Effector memory CD8-positive, alpha-beta T cell (primary cell): ENCODE measurements around the gene SLC25A25.

Experiments
- ATAC-seq: fragments of 150-1000 bp; cut with Tn5 transposase; replicated peaks from 2 replicates; pipeline ENCODE4 v1.10.0; 2021; ENCODE audit warnings: mild to moderate bottlenecking, moderate library complexity
- DNase-seq, 3 experiments: peaks; one replicate each; pipeline ENCODE4 v3.0.0; 2021
- H3K27ac Mint-ChIP-seq, 2 donors: one replicate each; pipeline ENCODE4 v1.8.0; 2022; ENCODE audit warnings: mild to moderate bottlenecking in 2 of 2, mixed read lengths in 2 of 2, moderate library complexity in 2 of 2
- H3K27me3 Mint-ChIP-seq, 2 donors: one replicate each; pipeline ENCODE4 v1.8.0; 2022; ENCODE audit warnings: mixed read lengths in 2 of 2
- H3K36me3 Mint-ChIP-seq: one replicate; pipeline ENCODE4 v1.8.0; 2022; ENCODE audit warnings: mild to moderate bottlenecking, moderate library complexity, mixed read lengths; ENCODE audit not compliant: insufficient read depth
- H3K4me1 Mint-ChIP-seq, 2 donors: one replicate each; pipeline ENCODE4 v1.8.0; 2022; ENCODE audit warnings: low read depth in 2 of 2, mixed read lengths in 2 of 2
- H3K4me3 Mint-ChIP-seq, 2 donors: one replicate each; pipeline ENCODE4 v1.8.0; 2022; ENCODE audit warnings: mild to moderate bottlenecking in 2 of 2, mixed read lengths in 2 of 2, moderate library complexity in 2 of 2
- H3K9me3 Mint-ChIP-seq, 2 donors: one replicate each; pipeline ENCODE4 v1.8.0; 2022; ENCODE audit warnings: mixed read lengths in 2 of 2

SLC25A25 gene

DNA sequence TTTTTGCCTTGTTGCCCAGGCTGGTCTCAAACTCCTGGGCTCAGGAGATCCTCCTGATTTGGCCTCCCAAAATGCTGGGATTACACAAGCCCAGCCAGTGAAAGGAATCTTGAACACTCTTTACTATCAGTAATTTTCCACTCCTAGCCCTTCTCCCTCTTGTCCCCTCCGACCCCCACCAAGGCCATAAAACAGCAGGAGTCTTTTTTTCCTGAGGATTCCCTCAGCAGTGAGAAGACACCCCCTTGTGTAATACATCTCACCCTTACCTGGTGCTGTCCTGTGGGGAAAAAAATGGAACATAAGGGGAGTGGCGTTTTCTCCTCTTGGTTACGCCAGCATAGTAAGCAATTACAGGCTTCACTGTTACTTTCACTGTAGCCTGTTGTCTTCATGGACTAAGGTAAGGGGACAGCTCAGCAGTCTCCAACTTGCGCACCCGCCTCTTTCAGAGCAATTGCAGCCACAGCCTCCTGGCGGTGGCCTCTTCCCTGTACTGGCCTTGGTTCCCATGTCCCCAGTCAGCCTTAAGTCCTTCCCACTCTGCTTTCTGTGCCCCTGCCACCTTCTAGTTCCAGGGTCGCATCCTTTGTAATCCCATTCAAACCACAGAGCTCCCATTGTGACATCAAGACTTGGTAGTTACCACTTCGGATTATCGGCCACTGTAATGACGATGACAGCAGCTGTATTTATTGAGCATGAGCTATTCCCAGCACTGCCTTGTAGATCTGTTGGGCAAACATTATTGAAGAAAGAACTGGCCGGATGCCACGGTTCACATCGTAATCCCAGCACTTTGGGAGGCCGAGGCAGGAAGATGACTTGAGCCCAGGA, 10.9 kb upstream of the SLC25A25 start:
- H3K36me3 Mint-ChIP-seq: peaks cover 2% of the 10 kb centered on the region
- no peak overlapping the region for H3K4me3 Mint-ChIP-seq

DNA sequence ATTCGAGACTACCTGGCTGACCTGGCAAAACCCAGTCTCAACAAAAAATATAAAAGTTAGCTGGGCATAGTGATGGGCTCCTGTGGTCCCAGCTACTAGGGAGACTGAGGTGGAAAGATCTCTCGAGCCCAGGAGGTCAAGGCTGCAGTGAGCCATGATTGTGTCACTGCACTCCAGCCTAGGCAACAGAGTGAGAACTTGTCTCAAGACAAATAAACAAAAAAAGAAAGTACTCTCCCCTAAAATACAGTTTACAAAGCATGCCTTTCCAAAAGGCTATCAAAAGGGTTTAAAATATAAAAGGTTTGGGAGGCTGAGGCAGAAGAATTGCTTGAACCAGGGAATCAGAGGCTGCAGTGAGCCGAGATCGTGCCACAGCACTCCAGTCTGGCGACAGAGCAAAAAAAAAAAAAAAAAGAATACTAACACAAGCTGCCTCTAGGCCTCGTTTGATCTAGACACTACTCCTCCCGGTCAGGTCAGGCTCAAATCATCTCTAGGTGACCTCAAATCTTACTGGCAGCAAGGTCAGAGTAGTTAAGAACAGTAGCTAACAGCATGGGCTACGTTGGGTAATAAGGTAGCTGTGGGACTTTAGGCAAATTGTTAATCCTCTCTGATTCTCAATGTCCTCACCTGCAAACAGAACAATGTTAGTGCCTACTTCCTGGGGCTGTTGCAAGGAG, 10.2 kb upstream of the SLC25A25 start:
- Mint-ChIP-seq H3K9me3 (no peaks in the 10 kb centered on the region), H3K27ac (no peak overlapping the region), H3K27me3 (no peaks in the 10 kb centered on the region), H3K4me1 (peaks cover 6 to 15% of the 10 kb centered on the region in 2 donors), H3K36me3 (peaks cover 3% of the 10 kb centered on the region), H3K4me3 (no peak overlapping the region)
- no peak for DNase-seq
- ATAC-seq: no peak

More for the DNA sequence above, 10.9 kb upstream of the SLC25A25 start:
- no peaks in the 10 kb centered on the region for H3K9me3 Mint-ChIP-seq
- peaks cover 6 to 9% of the 10 kb centered on the region in 2 donors for H3K4me1 Mint-ChIP-seq
- no peak for DNase-seq
- H3K27me3 Mint-ChIP-seq: no peaks in the 10 kb centered on the region
- no peak overlapping the region for H3K27ac Mint-ChIP-seq
- no peak for ATAC-seq

- no peaks in the 10 kb centered on the region for H3K27me3 Mint-ChIP-seq
- H3K36me3 Mint-ChIP-seq: peaks cover 11% of the 10 kb centered on the region
- H3K27ac Mint-ChIP-seq: no peak overlapping the region
- H3K4me1 Mint-ChIP-seq: peaks cover 6 to 19% of the 10 kb centered on the region in 2 donors
- H3K4me3 Mint-ChIP-seq: no peak overlapping the region
- H3K9me3 Mint-ChIP-seq: no peaks in the 10 kb centered on the region
- ATAC-seq: no peak
- DNase-seq: no peak
Measured at GRCh38 chr9:128059365-128059983, 8.6 kb upstream of the SLC25A25 start.

- no peaks in the 10 kb centered on the region for H3K27me3 Mint-ChIP-seq
- ATAC-seq (peak; percentile 70), DNase-seq (no peak)
- H3K4me1 Mint-ChIP-seq: peaks cover 19 to 35% of the 10 kb centered on the region in 2 donors
- H3K4me3 Mint-ChIP-seq: peak overlapping the region; percentile 49 to 75
- H3K9me3 Mint-ChIP-seq: no peaks in the 10 kb centered on the region
- peaks cover 16% of the 10 kb centered on the region for H3K36me3 Mint-ChIP-seq
- H3K27ac Mint-ChIP-seq: peak overlapping the region; percentile 69 to 84
Measured at GRCh38 chr9:128061275-128061960, 6.6 kb upstream of the SLC25A25 start.

DNA sequence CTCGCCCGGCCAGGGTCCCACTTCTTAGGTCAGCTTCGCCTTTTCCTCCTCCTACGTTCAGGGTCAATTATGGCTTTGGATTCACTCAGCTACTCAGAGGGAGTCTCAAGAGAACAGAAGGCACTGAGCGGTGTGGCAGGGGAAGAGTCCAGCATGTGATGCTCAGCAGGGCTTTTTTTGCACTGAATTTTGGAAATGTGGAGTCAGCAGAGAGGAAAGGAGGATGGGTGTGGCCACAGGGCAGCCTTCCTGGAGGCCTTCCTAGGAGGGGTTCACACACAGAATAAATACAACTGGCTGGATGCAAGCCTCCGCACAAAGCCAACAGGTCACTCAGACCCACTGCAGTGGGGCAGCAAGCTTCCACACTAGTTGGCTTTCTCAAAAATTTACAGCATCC, 5.8 kb upstream of the SLC25A25 start:
- no peak for DNase-seq
- ATAC-seq: no peak
- peaks cover 19 to 36% of the 10 kb centered on the region in 2 donors for H3K4me1 Mint-ChIP-seq
- no peaks in the 10 kb centered on the region for H3K27me3 Mint-ChIP-seq
- H3K4me3 Mint-ChIP-seq: peak overlapping the region; percentile 49 to 75
- peak overlapping the region in 1 of 2 donors; percentile 84 for H3K27ac Mint-ChIP-seq
- peaks cover 16% of the 10 kb centered on the region for H3K36me3 Mint-ChIP-seq
- H3K9me3 Mint-ChIP-seq: no peaks in the 10 kb centered on the region

GRCh38 chr9:128062846-128063831, 4.9 kb upstream of the SLC25A25 start:
- ATAC-seq: no peak
- H3K9me3 Mint-ChIP-seq: no peaks in the 10 kb centered on the region
- H3K4me1 Mint-ChIP-seq: peaks cover 19 to 36% of the 10 kb centered on the region in 2 donors
- no peaks in the 10 kb centered on the region for H3K27me3 Mint-ChIP-seq
- H3K36me3 Mint-ChIP-seq: peaks cover 16% of the 10 kb centered on the region
- peak overlapping the region in 1 of 2 donors; percentile 51 for H3K27ac Mint-ChIP-seq
- DNase-seq: no peak
- peak overlapping the region in 1 of 2 donors; percentile 34 for H3K4me3 Mint-ChIP-seq

DNA sequence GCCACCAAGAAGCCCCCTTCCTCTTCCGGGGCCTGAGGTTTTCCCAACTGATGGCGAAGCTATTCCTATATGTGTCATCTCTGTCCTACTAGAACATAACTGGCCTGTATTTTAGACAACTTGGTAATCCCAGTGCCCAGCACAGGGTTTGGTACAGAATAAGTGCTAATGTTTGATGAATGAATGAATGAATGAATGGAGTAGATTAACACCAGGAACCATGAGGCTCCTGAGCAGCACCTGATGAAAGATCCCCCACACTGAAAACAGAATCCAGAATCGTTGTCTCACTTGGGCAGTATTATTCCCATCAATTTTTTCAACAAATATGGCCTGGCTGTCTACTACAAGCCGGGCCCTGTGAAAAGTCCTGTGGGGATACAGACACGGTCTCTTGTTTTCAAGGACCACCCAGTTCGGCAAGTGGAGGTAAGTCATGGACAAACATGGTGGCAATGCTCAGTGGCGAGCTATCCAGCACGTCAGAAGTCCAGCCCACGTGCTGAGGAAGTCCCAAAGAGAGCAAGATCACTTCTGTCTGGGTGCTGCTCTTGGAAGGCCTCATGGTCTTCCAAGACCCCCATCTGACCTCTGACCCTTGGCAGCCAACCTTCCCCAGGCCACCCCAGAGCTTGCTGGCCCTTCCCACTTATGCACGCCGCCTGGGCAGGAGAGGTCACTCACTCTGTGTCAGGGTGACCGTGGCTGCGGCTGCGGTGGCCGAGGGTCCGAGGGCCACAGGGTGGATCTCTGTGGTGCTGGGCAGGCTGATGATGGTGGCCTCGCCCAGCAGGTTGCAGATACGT, 1.9 kb upstream of the SLC25A25 start:
- DNase-seq (no peak), ATAC-seq (no peak)
- H3K27ac Mint-ChIP-seq: no peak overlapping the region
- peaks cover 30 to 49% of the 10 kb centered on the region in 2 donors for H3K4me1 Mint-ChIP-seq
- no peaks in the 10 kb centered on the region for H3K9me3 Mint-ChIP-seq
- H3K27me3 Mint-ChIP-seq: no peaks in the 10 kb centered on the region
- peaks cover 24% of the 10 kb centered on the region for H3K36me3 Mint-ChIP-seq
- H3K4me3 Mint-ChIP-seq: no peak overlapping the region

- Mint-ChIP-seq H3K4me3 (no peak within 1 kb of the TSS), H3K27me3 (no peaks in the 10 kb centered on the region), H3K27ac (no peak within 1 kb of the TSS), H3K36me3 (peaks cover 23% of the 10 kb centered on the region), H3K4me1 (peaks cover 31 to 49% of the 10 kb centered on the region in 2 donors), H3K9me3 (no peaks in the 10 kb centered on the region)
- peak; percentile 70 for ATAC-seq
- peak; percentile 92 to 94 (median 92) for DNase-seq
Measured at GRCh38 chr9:128066713-128067644, 1.1 kb upstream of the SLC25A25 start, which contains the start of gene NAIF1. Gene NAIF1, minus strand, starts transcription at chr9:128067320. Its CDS starts 219 bp downstream, at chr9:128067101.

DNA sequence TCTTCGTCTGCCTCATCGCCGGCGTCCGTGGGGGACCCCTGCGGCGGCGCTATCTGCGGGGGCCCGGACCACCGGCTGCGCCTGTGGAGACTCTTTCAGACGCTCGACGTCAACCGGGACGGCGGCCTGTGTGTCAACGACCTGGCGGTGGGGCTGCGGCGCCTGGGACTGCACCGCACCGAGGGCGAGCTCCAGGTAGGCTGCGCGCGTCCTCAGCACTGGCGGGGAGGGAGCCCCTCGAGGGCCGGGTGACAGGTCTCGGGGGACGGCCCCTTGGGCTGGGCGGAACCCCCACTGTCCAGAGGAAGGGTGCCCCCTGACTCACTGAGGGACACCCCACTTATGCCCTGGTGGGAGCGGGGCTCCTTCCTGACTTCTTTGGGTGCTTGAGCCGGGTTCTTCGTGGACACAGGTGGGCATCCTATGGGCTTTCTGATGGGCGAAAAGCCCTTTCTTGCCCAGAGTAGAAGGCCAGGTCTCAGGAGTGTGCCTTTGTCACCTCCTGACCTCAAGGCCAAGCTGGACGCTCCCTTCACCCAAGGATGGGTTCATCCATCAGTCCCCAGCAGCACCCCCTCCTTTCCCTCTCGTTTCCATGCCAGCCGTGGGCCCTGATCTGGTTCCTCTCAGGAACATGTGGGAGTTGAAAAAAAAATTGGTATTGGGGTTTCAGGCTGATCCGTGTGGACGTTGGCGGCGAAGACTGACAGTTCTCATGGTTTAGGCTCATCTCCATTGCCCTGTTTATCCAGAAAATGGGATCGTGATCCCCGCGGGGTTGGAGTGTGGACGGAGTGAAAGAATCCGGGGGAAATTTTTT, 564 bp downstream of the SLC25A25 start:
- peak in 2 of 3 experiments; percentile 26 to 36 for DNase-seq
- H3K4me3 Mint-ChIP-seq: no peak overlapping the region
- no peaks in the 10 kb centered on the region for H3K27me3 Mint-ChIP-seq
- H3K4me1 Mint-ChIP-seq: peaks cover 46 to 53% of the 10 kb centered on the region in 2 donors
- peaks cover 14% of the 10 kb centered on the region for H3K36me3 Mint-ChIP-seq
- peak; percentile 3 for ATAC-seq
- H3K27ac Mint-ChIP-seq: peak overlapping the region in 1 of 2 donors; percentile 89
- no peaks in the 10 kb centered on the region for H3K9me3 Mint-ChIP-seq

DNA sequence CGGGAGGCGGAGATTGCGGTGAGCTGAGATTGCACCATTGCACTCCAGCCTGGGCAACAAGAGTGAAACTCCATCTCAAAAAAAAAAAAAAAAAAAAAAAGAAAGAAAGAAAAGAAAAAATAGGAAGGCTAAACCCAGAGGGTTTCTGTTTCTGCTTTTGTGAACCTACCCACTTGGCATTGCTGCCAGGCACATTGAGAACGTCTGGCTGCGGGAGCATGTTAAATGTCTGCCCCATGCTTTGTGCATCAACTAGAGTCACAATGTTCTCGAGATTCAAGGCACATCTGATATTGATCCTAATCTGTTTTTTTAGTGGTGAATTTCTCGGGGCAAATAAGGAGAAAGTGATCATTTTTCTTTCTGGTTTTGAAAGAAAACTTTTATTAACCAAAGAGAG, 2.8 kb downstream of the SLC25A25 start:
- no peak for DNase-seq
- Mint-ChIP-seq H3K9me3 (no peaks in the 10 kb centered on the region), H3K36me3 (peaks cover 8% of the 10 kb centered on the region), H3K4me1 (peaks cover 41 to 43% of the 10 kb centered on the region in 2 donors), H3K27me3 (no peaks in the 10 kb centered on the region), H3K27ac (peak overlapping the region in 1 of 2 donors; percentile 89), H3K4me3 (no peak overlapping the region)
- ATAC-seq: no peak
